Measurements from ENCODE around the gene SUGCT. TPM values are rescaled to one million over a fixed set of nuclear protein-coding genes. Genes with fewer than 3 reads are reported as not detected.

SUGCT gene
- polyA plus RNA-seq (2012; rRNA removed): 41.4 and 53.7 TPM in 2 replicates
- 46.1 and 60.5 TPM in 2 replicates for polyA plus RNA-seq (2012; cell fraction: cytosol; rRNA removed)
- 43.3 and 47.0 TPM in 2 replicates for polyA plus RNA-seq (2012; cell fraction: nucleus; rRNA removed)

- Histone ChIP-seq H3K4me1 (ENCODE audit: control insufficient read depth in 1 of 2, insufficient read depth in 2 of 2, low read depth in 1 of 2, low read length in 1 of 2) (peaks cover 8 to 9% of the 10 kb centered on the region in 2 experiments; a peak in 2 of 4 replicates), H3K9me2 (no peaks in the 10 kb centered on the region), H3K4me3 (ENCODE audit: low read depth in 2 of 2, low read length in 1 of 2) (peak within 1 kb of the TSS; percentile 81 to 98), H2AFZ (ENCODE audit: low read depth) (peak within 1 kb of the TSS; percentile 97), H3K4me2 (peak within 1 kb of the TSS; percentile 95), H3K9me3 (0 out of 2 replicates have a peak, but pooled peaks cover 3% of the 10 kb centered on the region), H3K27me3 (ENCODE audit: insufficient read depth) (no peaks in the 10 kb centered on the region), H4K20me1 (ENCODE audit: insufficient read depth) (peaks cover 32% of the 10 kb centered on the region), H3K27ac (ENCODE audit: low read depth in 2 of 2, low read length in 1 of 2) (peak within 1 kb of the TSS; percentile 91 to 95), H3K79me2 (ENCODE audit: insufficient read depth) (peaks cover 48% of the 10 kb centered on the region), H3F3A (replicated peaks; ENCODE audit: insufficient read depth) (peaks cover 15% of the 10 kb centered on the region), H3K9ac (peak within 1 kb of the TSS; percentile 96), H3K36me3 (replicated peaks in 1 of 2; ENCODE audit: control insufficient read depth in 1 of 2, insufficient read depth in 2 of 2, low read length in 1 of 2) (peaks cover 13 to 30% of the 10 kb centered on the region in 2 experiments)
- ChIA-PET CTCF (interaction anchor here (0.6 to 4.2 kb wide), 60 partner anchors 9 to 1612 kb away, joined by 3 to 38 read pairs (median 4); partner anchors contain the start of gene CDK13), POLR2A (interaction anchor here (0.6 to 1.4 kb wide), 5 partner anchors 9 to 238 kb away, joined by 3 to 5 read pairs (median 4); partner anchors contain the start of gene CDK13)
- peak; percentile 99 for DNase-seq
- 2% methylated on average over 30 of the region's 75 CpGs for WGBS (ENCODE audit: low lambda C conversion rate)
- TF ChIP-seq FOSL2 (IDR thresholded peaks at IDR 0.05; ENCODE audit: borderline replicate concordance, low read depth) (no peak), ELF1 (IDR thresholded peaks at IDR 0.05) (peak; percentile 72; the same call in 1 of the 2 replicates), FOXJ3 (CRISPR knock-in tag; IDR thresholded peaks at IDR 0.05) (no peak; the same call in 1 of the 2 replicates), RXRA (IDR thresholded peaks at IDR 0.05; ENCODE audit: borderline replicate concordance, low read depth) (no peak), REST (IDR thresholded peaks at IDR 0.05; ENCODE audit: low read depth, low read length) (peak; percentile 80), TAF1 (IDR thresholded peaks at IDR 0.05; ENCODE audit: borderline replicate concordance, low read depth, low read length) (peak; percentile 99), POLR2AphosphoS5 (IDR thresholded peaks at IDR 0.05; ENCODE audit: low read depth, low read length) (peak; percentile 90), TCF12 (IDR thresholded peaks at IDR 0.05) (peak; percentile 57), MXI1 (IDR thresholded peaks at IDR 0.05; ENCODE audit: low read depth, low read length) (peak; percentile 88), SIN3A (IDR thresholded peaks at IDR 0.05; ENCODE audit: borderline replicate concordance, low read depth, low read length) (no peak; the same call in 1 of the 2 replicates), NFIC (IDR thresholded peaks at IDR 0.05; ENCODE audit: borderline replicate concordance) (peak; percentile 41), SMC3 (IDR thresholded peaks at IDR 0.05; ENCODE audit: low read depth, low read length) (no peak; the same call in 1 of the 2 replicates), CHD2 (IDR thresholded peaks at IDR 0.05; ENCODE audit: low read length, partially characterized antibody) (peak; percentile 78), RAD21 (IDR thresholded peaks at IDR 0.05; ENCODE audit: low read length) (peak; percentile 49), FOXM1 (IDR thresholded peaks at IDR 0.05; ENCODE audit: low read depth) (0 out of 2 replicates have a peak, but pooled peaks have one; percentile 46), GATA2 (CRISPR knock-in tag; IDR thresholded peaks at IDR 0.05) (no peak; the same call in 1 of the 2 replicates), NRF1 (IDR thresholded peaks at IDR 0.05; ENCODE audit: low read depth, low read length) (0 out of 2 replicates have a peak, but pooled peaks have one; percentile 33), CTCF (IDR thresholded peaks at IDR 0.05) (peak; percentile 99), RFX5 (IDR thresholded peaks at IDR 0.05; ENCODE audit: low read length) (peak; percentile 60; the same call in 1 of the 2 replicates), MEF2A (IDR thresholded peaks at IDR 0.05; ENCODE audit: borderline replicate concordance, low read depth) (no peak; the same call in 1 of the 2 replicates), PBX3 (IDR thresholded peaks at IDR 0.05) (peak; percentile 27), JUND (IDR thresholded peaks at IDR 0.05) (0 out of 2 replicates have a peak, but pooled peaks have one; percentile 9), EZH2phosphoT487 (IDR thresholded peaks at IDR 0.05; ENCODE audit: borderline replicate concordance, low read depth) (no peak), IRF3 (IDR thresholded peaks at IDR 0.05; ENCODE audit: low read depth, low read length) (peak; percentile 46), TEAD4 (IDR thresholded peaks at IDR 0.05; ENCODE audit: borderline replicate concordance, insufficient read depth) (no peak)
These were observed at the start of gene SUGCT, which contains the start of gene MPLKIP for GRCh38 chr7:40134428-40135316. Gene SUGCT (plus strand): TSS chr7:40135005. Gene MPLKIP (minus strand): TSS chr7:40134622. CDS start chr7:40134567, 55 bp downstream.

Measured in SK-N-SH (cell line).